Fibroblast of peridontal ligament (primary cell): ENCODE results near the gene IGFBP6.
"Not testable (repeated sequence)": the region's sequence is repeated elsewhere in the genome, so short reads cannot be mapped to it uniquely, and the experiment has no call there.

Experiments
- DNase-seq: peaks from one replicate; pipeline ENCODE4 v3.0.0-alpha.2; 2010; ENCODE audit errors: extremely low read depth

IGFBP6 gene

DNA sequence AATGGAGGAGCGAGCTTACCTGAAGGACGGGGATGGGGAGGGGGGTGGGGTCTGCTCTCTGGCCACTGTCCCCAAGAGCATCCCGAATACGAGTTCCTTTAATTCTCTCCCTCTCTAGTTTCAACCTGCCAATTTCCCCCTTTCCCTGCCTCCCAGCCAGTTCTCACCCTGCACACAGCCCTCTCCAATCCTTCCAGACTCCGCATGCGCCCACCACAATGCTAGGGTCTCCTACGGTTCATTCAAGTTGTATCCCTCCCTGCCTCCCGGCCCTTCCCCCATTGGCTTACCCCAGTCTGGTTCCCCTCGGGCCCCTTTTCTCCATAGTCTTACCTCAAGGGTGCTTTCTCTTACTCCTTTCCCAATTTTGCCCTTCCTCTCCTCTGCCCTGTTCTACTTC is 708 bp upstream of the IGFBP6 start:
- DNase-seq = no peak

DNA sequence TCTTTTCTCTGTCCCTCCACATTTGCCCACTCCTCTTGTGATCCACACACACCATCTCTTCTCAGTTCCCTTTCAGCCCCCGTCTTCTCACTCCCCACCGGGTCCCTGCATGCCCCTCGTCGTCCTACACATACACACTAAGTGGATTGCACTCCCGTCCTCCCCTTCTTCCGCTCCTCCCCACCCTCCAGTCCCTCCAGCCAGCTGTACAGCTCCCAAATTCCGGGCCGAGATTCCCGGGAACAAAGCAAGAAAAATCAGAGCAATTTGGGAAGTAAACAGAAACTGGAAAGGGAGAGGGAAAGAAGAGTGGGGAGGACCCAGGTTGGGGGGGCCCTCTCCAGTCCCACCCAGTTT is 282 bp upstream of the IGFBP6 start:
- peak; percentile 54 for DNase-seq

DNA sequence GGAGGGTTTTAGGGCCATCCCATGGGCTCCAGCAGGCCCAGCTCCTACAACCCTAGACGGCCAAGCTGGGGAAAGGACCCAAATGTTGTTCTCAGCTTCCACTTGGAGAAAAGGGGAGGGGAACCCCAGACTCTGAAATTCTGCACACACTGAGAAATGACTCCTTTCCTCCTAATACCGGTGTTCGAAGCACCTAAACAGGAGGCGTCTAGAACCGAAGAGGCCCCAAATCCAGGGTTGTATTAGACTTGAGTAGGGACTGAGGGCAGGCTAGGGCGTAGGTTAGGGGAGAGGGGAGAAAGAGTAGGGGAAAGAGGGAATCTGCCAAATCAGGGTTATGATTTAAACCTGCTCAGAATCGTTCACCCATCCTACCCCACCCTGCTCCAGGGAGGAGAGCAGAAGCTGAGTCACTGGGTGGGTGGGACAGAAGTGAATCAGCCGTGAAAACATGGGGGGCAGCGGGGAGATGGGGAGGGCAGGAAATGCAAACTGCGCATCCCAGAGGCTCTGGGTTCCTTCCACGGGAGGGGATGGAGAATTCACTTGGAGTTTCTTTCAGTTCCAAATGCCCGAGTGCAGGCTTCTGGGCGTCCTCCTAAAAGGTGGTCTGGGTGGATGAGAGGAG is 1.0 kb downstream of the IGFBP6 start:
- peak; percentile 74 for DNase-seq

DNA sequence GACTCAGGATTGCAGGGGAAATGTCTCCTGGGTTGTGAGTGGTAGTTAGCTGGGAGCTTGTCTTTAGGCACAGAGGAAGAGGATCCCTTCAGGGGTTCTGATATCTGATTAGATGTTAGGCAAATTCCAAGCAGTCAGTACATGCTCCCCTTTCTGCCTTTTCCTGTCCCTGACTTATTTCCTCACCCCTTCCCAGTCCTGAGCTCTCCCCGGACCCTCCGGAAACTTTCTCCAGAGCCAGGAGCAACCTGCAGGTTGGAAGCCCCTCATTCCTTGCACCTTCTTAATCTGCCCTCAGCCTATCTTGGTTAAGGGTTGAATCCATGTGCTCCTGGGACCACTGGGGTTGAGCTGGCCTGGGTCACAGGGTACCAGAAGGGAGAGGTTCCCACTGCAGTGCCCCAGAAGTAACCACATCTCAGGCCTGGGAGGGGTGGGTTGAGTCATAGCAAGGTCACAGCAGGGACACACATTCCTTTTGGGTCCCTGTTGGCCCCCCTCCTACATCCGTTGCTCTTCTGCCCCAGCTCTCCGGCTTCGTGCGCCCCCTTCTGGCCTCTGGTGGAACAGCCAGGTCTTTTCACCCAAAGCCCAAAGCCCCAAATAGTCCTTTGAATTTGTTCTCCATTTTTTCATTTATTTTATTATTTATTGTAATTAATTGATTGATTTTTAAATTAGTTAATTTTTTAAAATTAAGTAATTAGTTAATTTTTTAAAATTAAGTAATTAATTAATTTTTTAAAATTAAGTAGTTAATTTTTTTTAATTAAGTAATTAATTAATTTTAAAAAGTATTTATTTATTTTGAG is 1.8 kb downstream of the IGFBP6 start:
- peak; percentile 97 for DNase-seq

DNA sequence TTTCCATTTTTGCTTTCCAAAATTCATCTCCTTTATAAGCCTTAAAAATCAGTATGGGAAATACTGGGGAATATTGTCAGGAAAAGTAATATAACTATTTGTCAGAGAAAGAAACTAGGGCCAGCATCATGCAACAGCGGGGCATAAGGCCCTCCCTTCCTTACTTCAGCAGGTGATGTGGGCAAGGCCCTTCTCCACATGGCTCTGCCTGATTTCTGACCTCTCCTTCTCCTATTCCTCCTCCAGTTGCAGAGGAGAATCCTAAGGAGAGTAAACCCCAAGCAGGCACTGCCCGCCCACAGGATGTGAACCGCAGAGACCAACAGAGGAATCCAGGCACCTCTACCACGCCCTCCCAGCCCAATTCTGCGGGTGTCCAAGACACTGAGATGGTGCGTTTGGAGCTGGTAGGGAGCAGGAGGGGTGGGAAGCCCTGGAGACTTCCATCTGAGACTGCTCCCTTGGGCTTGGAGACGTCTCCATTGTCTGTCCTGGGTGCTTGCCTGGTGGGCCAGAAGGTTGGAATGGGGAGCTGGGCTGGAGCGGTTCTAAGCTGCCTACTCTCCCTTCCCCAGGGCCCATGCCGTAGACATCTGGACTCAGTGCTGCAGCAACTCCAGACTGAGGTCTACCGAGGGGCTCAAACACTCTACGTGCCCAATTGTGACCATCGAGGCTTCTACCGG is 3.1 kb downstream of the IGFBP6 start:
- DNase-seq = no peak

DNA sequence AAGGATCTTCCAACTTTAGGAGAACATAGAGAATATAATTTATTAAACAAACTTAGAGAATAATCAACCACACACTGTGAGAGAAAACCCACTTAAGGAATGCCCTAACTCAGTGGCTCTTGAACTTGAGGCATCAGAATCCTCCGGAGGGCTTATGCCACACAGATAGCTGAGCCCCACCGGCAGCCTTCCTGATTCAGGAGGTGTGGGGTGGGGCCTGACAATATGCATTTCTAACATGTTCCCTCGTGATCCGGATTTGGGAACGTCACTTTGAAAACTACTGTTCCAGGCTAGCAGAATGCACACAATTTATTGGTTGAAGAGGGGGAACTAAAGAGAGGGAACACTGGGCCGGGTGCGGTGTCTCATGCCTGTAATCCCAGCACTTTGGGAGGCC is 3.8 kb downstream of the IGFBP6 start:
- no peak for DNase-seq

DNA sequence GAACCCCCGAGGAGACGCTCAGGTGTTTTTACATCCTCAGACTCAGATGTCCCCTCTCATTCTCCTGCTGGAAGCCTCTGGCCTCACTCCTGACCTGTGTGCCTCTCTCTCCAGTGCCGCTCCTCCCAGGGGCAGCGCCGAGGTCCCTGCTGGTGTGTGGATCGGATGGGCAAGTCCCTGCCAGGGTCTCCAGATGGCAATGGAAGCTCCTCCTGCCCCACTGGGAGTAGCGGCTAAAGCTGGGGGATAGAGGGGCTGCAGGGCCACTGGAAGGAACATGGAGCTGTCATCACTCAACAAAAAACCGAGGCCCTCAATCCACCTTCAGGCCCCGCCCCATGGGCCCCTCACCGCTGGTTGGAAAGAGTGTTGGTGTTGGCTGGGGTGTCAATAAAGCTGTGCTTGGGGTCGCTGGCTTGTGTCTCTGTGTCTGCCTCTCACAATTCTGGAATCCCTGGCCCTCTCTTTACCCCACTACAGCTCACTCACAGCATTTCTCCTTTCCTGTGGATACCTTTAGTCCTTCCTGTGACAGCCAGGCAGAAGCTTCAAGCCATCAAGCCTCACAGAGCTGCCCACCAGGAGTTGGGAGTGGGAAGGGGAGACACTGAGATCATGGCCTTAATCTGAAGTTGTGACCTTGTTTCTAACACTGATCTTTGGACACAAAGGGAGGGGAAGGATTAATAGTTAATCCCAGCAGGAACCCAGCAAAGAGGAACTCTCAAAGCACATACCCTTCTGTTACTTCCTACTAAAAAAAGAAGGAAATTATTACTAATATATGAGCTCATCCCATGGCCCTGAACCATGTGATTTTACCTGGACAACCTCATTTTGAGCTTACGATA is 4.7 kb downstream of the IGFBP6 start:
- DNase-seq = no peak

DNA sequence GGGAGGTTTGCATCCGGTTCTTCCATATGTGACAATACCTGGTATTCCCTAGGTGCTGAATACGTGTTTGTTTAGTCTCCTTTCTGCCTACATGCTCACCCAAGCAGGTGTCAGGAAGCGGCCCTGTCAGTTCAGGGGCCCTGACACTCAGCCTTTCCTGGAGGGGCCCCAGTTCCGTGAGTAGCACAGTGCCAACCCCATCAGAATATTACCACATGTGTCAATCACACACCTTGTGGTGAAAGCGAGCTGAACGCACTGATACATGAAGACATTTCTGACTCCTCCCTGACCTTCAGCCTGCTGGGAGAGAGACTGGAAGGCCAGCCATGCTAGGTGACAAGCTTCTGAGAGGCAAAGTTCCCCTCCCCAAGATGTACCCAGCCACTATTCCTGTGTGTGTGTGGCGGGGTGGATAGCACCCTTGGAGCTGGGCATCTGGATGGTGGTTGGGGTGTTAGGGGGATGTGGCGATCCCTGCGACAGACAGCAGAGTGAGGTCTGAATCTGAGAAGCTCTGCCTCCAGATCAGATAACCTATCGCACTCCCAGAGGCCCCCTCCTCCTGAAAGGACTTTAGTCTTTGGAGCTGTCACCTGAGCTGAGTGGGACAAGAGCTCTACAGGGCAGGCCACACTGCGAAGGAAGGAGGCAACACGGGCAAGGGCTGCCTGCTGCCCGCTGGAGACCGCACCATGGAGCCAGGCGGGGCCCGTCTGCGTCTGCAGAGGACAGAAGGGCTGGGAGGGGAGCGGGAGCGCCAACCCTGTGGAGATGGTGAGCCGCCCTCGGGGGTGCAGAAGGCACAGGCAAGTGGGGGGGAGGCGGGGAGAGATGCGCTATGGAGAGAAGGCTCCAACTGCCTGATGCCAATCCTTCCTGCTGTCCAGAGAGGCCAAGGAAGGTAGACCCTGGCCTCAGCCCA is 5.7 kb downstream of the IGFBP6 start, which contains the start of gene SOAT2:
Gene SOAT2, plus strand, starts transcription at position 604 of the 925 bp plus-strand sequence. Its CDS starts 92 bp downstream, at position 696.
- DNase-seq = no peak

DNA sequence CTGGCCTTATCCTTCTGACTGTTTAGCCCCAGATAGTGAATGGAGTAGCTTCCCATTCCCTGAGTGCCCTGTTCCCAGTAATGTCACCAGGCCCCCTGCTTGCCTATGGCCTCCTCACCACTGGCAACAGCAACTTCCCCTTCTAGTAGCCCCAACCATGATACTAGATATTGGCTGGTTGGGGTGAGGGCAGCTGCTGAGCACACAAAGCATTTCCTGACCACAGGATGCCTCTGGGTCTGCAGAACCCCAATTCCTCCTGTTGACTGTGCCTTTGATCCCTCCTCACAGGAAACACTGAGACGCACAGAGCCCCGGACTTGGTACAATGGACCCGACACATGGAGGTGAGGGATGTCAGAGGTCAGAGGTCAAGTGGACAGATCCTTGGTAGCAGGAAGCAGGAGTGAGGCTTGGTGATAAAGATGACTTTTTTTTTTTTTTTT is 6.4 kb downstream of the IGFBP6 start:
- DNase-seq = no peak

DNA sequence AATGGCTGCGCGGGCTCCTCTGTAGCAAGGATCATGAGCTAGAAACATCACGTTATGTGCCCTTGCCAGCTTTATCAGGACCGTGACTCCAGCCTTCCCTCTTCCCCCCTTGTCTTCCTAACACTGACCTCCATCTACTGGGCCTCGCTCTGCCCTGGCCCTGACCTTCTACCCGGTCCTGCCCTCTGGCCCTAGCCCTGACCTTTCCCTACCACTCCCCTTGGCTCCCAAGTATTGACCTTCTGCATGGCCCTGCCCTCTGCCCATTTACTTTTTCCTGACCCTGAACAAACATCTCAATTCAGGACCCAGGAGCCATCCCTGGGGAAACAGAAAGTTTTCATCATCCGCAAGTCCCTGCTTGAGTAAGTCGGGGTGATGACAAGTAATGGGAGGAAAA is 7.8 kb downstream of the IGFBP6 start:
- DNase-seq = no peak

DNA sequence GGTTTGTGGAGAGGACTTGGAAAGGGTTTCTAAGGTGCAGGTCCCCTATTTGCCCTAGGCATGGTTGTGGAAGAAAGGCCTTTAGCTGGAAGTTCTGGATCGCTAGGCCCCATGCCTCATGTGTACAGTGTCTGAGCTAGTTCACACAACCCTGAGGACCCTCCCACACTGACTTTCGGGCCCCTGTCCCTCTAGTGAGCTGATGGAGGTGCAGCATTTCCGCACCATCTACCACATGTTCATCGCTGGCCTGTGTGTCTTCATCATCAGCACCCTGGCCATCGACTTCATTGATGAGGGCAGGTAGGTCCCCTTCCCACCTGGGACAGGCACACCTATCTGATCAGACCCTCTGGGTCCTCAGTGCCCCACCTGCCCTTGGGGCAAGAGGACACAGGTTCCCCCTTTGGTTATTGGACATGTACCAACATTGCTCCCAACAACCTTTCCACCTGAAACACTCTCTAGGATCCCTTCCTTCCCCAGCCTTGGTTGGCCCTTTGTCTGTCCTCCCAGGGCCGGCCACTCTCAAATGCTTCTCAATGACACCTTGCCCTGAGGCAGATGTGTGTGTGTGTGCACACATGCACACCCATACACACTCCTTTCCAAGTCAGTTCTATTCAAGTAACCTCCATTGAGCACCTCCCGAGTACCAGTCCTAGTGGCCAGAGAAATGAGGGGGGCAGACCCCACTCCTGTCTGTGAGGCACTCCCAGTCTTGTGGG is 8.4 kb downstream of the IGFBP6 start:
- no peak for DNase-seq

DNA sequence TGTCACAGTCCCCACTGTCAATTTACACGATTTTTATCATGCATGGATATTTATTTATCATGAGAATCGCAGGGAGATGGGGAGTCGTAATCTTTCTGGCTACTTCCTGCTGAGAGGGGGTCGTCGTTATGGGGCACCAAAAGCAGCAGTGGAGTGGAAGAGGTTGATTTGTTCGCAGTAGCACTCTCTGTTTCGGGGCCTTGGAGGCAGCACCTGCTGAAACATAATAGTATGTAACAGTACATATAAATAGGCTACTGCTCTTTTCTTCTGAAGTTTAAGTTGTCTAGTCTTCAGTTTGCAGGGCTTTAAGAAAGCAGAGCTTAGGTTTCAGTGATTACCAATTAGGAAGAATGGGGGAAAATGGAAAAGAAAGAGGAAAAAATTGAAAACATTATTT is 9.7 kb downstream of the IGFBP6 start:
- no peak for DNase-seq

DNA sequence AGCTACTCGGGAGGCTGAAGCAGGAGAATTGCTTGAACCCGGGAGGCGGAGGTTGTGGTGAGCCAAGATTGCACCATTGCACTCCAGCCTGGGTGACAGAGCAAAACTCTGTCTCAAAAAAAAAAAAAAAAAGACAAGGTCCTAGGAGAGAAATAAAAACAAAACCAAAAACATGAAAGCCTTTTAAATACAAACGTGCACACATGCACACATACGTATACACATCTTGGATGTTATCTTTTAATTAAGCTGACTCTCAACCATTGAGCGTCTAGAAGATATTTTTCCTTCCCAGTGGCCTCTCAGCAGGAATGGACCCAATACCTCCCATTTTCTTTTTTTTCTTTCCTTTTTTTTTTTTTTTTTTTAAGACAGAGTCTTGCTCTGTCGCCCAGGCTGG is 15.0 kb downstream of the IGFBP6 start:
- not testable (repeated sequence) for DNase-seq

DNA sequence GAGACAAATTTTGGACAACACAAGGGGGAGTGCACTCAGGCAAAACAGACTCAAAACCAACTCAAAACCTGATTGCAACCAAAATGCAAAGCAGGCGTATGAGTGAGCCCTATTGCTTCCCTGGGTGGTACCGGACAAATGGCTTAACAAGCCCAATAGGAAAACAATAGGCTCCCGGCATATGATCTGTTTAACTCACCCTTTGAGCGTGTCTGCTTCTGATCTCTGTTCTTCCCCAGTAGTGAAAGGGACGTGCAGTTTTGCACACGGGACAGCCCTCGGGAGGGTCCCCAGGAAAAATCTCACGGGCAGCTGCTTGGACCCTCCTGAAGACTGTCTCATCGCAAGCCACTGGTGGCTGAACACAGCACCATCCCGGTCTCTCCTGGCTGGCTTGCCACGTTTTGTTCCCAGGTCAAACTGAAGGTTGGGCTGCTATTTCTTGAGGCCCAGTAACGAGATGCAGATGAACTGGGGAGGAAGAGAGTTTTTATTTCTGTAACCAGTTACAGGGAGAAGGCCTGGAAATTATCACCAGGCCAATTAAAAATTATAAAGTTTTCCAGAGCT is 15.8 kb downstream of the IGFBP6 start:
- DNase-seq = no peak

DNA sequence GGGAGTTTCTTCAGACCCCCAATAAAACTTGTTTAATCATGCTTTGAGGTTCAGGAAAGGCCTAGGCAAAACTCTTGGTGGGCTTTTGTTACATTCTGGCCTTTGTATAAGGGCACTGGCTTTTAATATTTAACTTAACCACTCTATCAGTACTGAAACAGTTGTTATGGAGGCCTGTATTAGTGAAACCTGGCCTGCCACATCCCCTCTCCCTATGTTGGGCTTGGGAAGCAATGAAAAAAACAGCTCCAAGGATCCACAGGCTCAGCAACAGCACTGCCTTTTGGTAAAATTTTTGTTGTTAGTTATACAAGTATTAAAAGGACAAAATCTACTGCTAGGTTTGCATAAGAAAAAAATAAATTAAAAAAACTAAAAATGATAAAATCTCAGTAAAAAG is 16.5 kb downstream of the IGFBP6 start:
- DNase-seq = no peak

DNA sequence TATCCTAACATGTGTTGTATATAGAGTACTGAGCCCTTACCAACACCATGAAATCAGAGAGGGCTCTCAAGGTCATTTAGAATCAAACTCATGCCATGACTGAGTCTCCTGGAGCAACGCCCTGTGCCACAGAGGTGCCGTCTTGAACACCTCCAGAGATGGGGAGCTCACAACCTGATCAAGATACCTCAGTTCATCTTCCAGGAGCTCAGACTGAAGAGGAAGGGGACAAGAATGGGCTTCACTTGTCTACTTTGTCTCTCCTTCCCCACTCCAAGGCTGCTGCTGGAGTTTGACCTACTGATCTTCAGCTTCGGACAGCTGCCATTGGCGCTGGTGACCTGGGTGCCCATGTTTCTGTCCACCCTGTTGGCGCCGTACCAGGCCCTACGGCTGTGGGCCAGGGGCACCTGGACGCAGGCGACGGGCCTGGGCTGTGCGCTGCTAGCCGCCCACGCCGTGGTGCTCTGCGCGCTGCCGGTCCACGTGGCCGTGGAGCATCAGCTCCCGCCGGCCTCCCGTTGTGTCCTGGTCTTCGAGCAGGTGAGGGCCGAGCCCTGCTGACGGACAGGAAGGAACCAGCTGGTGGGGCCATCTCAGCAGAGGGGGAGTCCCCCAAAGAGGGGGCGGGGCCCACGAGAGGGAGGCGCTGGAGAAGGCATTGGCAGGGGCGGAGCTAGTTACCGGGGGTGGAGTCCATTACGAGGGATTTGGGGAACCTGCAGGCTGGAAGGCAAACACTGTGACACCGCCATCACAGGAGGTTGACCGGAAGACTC is 17.8 kb downstream of the IGFBP6 start:
- DNase-seq = no peak

DNA sequence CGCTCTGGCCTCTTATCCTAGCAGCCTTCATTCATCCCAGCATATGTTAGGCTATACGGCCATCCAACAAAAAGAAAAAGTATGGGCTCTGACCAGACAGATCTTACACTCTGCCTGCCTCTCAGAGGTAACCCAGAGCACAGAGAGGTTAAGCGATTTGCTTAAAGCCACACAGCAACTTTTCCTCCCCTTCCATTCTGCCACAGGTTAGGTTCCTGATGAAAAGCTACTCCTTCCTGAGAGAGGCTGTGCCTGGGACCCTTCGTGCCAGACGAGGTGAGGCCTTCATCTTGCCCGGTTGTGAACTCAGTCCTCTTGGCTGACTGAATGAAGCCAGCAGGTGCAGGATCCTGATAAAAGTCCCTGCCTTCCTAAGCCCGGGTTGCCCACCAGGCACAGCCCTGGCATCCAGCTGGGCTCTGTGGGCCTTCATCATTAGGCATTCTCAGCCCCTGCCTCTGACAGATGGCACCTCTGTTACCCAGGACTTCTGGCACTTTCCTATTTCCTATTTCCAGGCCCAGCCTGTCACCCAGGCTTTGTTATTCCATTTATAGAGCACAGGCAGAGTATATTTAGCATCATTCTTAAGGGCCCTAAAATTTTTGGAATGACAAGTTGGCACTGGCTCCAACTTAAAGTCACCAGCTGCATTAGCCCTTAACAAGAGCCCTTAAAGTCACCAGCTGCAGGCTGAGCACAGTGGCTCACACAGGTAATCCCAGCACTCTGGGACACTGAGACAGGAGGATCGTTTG is 18.6 kb downstream of the IGFBP6 start:
- DNase-seq = no peak

DNA sequence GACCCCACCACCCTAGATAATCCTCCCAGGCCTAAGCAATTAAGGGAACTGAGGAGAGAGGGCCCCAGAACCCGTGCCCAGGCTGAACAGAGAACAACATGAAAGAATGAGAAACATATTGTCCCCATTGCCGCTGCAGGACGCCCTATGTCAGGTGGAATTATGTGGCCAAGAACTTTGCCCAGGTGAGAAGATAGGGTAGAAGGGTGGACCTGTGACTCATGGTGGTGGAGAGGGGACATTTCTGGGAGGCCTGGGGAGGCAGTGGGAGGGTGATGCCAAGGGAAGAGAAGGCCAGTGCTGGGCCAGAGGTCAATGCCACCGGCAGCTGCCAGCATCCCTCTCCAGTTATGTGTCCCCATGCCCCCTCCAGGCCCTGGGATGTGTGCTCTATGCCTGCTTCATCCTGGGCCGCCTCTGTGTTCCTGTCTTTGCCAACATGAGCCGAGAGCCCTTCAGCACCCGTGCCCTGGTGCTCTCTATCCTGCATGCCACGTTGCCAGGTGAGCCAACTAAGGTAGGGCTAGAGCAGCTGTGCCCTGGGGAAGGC is 21.4 kb downstream of the IGFBP6 start:
- DNase-seq = no peak
